Activated CD8-positive, alpha-beta memory T cell treated with anti-CD3 and anti-CD28 coated beads for 36 hours (primary cell): ENCODE data around the gene HECW1. TPM values are rescaled to one million over a fixed set of nuclear protein-coding genes. Genes with fewer than 3 reads are reported as not detected.

Experiments
- CTCF ChIA-PET: fragments of 350-600 bp; sonication (Branson Sonifier 250); formaldehyde crosslinking; loops from one replicate; lab custom pipeline; 2021; ENCODE audit warnings: antibody characterized with exemption; lab: Charles Lee
- POLR2A ChIA-PET: fragments of 350-600 bp; sonication (Branson Sonifier 250); formaldehyde crosslinking; loops from one replicate; lab custom pipeline; 2021; ENCODE audit warnings: antibody characterized with exemption; lab: Charles Lee
- total RNA-seq, 2 experiments: library from RNA; stranded (reverse); gene quantifications; one replicate each; pipeline ENCODE4 v1.2.3, GENCODE V29; 2021

The HECW1 gene
- total RNA-seq, 2 experiments from 2014 or later, result not detected

DNA sequence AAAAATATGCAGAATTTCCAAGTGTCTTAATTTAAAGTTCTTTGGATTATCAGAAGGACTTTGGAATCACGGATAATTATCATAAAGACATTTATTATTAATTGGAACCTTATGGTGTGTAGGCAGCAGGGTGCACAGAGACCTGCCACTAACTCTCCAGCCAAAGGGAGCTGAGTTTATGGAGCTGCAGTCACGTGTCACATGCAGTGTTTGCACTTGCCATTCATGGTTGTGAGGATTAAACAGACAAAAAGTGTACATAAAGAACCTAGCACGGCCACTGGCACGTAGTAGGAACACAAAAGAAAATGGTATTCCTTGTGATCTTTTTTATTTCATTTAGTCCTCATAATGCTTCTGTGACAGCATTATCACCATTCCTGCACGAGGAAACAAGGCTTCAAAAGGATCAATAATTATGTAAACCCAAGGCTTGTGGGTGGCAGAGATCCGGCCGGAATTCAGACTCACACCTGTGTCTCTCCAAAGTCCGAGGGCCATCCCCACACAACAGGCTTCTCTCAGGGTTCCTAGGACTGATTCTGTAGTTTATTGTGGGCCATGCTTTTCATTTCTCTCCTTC is 326.5 kb downstream of the HECW1 start:
- ChIA-PET POLR2A (no interaction called here), CTCF (interaction anchor here (1.0 to 1.1 kb wide), 4 partner anchors 11 to 493 kb away, joined by 3 to 5 read pairs (median 4); no protein-coding TSS in a partner anchor)

DNA sequence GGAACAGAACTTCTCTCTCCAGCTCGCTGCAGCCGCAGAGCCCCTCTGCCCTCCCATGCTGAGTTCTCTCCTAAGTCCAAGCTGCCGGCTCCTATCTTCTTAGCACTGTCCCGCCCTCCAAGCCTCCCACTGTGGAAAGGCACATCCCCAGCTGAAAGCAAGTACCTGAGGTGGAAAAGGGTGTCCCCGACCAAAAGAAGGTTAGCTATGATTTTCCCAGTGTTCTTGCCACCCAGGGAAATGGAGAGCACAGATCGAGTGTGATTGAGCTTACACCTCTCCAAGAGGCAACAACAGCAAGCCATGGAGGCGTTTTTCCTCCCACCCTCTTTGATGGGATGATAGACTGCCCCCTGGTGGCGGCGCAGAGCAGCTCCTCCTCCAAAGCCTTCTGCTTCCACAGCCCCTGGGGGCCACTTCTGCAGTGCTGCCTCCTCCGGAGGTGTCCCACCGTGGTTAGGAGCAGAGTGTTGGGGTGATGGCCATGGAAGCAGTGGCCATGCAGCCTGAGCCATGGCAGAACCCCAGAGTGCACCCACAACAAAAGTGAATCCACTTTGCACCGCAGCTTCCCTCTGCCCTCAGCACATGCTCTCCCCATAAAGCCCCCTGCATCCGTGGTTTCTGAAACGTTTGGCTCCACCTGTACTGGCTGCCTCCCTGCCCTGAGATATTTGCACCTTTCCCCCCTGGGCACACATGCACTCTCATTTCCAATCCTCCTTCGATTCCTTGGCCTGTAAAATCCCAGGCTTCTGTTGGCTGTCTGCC is 327.4 kb downstream of the HECW1 start:
- CTCF ChIA-PET, result interaction anchor here (0.8 to 1.1 kb wide), 9 partner anchors 10 to 494 kb away, joined by 3 to 5 read pairs (median 3); no protein-coding TSS in a partner anchor

DNA sequence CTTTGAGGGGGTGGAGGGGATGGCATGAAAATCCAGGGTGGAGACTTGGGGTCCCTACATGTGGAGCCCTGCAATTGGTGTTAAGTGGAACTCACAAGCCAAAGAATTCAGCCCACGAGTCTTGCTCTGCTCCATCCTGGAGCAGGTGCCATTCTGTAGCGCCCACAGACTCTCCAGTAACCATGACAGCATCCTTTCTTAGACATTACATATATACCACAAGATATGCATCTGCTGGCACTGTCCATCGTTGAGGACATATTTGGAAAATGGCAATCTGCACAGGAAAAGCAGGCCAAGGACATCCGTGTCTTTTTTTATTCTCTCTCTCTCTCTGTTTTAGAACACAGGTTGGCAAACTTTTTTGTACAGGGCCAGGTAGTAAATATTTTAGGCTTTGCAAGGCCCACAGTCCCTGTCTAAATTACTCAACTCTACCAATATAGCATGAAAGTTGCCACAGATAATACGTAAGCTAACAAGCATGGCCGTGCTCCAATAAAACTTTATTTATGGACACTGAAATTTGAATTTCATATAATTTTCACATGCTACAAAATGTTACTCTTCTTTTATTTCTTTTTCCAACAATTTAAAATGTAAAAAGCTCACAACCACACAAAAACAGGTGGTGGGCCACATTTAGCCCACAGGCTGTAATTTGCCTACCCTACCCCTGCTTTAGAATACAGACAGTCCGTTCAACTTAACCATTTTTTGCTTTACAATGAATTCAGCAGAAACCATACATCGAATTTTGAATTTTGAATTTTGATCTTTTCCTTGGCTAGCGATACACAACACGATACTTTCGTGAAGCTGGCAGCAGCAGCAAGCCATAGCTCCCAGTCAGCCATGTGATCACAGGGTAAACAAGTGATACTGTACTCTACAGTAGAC is 329.0 kb downstream of the HECW1 start:
- ChIA-PET CTCF (no interaction called here), POLR2A (no interaction called here)

More for the DNA sequence above, 327.4 kb downstream of the HECW1 start:
- POLR2A ChIA-PET, result no interaction called here

DNA sequence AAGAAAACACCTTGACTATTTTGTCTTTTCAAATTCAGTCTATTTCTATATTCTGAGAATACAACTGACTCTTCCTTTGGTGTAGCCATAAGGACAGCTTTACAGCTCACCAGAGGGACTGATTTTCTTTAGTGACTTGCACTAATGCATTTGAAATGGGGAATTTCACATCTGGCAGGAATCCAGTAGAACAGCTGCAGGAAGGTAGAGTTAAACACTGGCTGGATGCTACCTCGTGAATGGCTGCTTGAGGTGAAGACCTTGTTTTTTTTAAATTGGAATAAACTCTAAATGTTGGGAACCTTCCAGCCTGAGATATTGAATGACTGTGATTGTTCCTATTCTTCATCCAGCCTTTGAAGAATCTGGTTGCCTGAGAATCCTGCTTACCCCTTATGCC is 330.9 kb downstream of the HECW1 start:
- POLR2A ChIA-PET, result no interaction called here
- CTCF ChIA-PET, result interaction anchor here (1.2 kb wide), 1 partner anchor 11 kb away, joined by 4 read pairs; no protein-coding TSS in a partner anchor

DNA sequence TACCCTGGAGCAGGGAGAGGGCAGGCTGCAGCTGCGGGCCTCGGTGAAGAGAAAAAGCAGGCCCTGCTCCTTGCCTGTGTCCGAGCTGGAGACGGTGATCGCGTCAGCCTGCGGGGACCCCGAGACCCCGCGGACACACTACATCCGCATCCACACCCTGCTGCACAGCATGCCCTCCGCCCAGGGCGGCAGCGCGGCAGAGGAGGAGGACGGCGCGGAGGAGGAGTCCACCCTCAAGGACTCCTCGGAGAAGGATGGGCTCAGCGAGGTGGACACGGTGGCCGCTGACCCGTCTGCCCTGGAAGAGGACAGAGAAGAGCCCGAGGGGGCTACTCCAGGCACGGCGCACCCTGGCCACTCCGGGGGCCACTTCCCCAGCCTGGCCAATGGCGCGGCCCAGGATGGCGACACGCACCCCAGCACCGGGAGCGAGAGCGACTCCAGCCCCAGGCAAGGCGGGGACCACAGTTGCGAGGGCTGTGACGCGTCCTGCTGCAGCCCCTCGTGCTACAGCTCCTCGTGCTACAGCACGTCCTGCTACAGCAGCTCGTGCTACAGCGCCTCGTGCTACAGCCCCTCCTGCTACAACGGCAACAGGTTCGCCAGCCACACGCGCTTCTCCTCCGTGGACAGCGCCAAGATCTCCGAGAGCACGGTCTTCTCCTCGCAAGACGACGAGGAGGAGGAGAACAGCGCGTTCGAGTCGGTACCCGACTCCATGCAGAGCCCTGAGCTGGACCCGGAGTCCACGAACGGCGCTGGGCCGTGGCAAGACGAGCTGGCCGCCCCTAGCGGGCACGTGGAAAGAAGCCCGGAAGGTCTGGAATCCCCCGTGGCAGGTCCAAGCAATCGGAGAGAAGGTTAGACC is 332.5 kb downstream of the HECW1 start:
- POLR2A ChIA-PET, result no interaction called here
- CTCF ChIA-PET, result no interaction called here

DNA sequence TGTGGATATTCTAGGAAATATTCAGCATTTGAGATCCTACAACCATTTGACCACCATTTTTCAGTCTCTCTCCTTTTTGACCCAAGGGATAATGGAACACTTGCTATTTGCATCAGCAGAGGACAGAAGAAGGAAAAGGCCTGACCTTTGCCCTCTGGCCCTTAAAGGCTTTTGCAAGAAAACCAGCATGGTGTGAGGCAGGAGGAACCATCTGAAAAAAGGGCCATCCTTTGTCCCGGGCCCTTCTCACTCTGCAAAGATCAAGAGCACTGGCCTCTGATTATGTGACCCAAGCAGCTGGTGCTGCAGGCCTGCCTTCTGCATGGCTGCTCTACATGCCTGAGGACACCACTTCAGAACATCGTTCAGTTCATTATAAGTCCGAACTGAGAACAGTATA is 337.1 kb downstream of the HECW1 start:
- POLR2A ChIA-PET, result no interaction called here
- CTCF ChIA-PET, result interaction anchor here (1.1 kb wide), 1 partner anchor 10 kb away, joined by 5 read pairs; no protein-coding TSS in a partner anchor

DNA sequence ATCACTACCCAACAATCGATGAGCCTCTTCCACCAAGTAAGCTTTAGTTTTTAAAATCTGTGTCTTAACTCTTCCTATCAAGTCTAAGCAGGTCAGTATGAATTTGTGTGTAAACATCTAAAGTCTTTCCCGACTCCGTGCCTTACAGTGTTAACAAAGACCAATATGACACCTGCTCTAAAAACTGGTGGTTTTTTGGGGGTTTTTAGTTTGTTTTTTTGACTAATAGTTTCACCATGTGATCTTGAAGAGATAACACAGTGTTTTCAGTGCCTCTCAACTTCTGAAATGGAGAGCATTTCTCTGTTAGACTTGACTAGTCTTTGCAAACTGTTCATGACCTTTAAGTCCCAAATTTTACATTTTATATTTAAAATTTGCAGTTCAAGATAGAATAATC is 338.4 kb downstream of the HECW1 start:
- ChIA-PET POLR2A (no interaction called here), CTCF (no interaction called here)

DNA sequence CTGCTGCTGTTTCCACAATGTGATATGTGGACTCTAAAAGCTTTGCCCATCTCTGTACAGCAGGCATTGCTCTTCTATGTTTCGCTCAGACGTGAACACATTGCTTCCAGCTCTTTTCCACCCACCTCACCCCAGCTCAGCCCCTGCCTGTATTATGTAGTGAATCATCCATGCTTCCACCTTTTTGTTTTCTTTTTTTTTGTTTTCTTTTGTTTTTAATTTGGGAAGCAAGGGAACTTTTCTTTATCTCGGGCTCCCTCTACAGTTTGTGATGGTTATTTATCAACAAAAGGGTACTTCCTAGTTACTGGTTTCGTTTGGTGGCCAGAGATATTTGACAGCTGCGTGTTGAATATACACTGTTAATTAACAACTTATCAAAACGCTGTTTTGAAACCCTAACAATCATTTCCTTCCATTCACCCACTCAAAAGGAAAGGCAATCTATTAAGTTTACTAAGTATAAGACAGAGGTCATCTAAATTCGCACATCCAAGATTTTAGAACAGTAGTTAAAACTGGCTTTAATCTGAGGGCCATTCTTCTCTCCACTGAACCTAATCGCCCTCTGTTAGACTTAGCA is 342.6 kb downstream of the HECW1 start:
- CTCF ChIA-PET, result interaction anchor here (1.0 to 1.8 kb wide), 3 partner anchors 11 to 36 kb away, joined by 3 to 4 read pairs (median 3); no protein-coding TSS in a partner anchor
- POLR2A ChIA-PET, result no interaction called here

DNA sequence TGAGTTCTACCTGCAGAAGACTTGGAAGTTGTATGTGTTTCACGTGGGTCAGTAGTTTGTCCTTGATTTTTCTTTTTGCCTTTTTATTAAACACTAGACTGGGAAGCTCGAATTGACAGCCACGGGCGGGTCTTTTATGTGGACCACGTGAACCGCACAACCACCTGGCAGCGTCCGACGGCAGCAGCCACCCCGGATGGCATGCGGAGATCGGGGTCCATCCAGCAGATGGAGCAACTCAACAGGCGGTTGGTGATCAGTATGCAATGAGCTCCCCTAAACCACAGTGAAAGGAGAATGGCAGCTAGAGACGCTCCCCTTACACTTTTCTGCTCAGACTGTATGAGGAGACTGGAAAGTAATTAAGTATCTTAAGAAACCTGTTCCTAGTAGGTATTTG is 343.8 kb downstream of the HECW1 start:
- ChIA-PET CTCF (interaction anchor here (1.0 kb wide), 1 partner anchor 13 kb away, joined by 4 read pairs; no protein-coding TSS in a partner anchor), POLR2A (no interaction called here)

DNA sequence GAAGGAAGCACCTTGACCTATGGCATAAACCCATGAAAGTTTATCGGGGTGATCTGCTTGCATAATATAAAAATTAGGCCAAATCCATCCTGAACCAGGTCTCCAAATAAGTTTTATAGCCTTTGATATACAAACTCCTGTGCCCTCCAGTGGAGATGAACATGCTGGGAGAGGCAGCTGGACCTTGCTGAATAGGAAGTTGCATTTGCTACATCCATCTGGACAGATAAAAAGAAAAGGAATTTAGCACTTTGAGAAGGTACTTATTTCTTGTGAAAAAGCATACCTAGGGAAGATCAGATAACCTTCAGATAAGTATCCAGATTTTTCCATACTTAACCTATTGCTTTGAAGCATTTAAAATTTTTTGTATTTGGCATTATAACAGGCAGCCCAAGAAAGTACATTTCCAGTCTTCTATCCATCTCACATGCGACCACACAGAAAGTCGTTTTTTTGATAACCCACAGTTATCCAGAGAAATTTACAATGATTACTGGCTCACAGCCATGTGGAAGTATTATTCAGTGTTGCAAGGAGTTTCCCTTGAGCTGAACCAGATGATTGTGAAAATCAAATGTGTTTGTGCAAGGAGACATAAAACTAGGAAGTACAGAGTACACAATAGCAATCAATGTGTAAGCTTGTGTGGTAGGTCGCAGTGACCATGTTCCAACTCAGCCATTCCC is 346.0 kb downstream of the HECW1 start:
- ChIA-PET CTCF (no interaction called here), POLR2A (no interaction called here)

DNA sequence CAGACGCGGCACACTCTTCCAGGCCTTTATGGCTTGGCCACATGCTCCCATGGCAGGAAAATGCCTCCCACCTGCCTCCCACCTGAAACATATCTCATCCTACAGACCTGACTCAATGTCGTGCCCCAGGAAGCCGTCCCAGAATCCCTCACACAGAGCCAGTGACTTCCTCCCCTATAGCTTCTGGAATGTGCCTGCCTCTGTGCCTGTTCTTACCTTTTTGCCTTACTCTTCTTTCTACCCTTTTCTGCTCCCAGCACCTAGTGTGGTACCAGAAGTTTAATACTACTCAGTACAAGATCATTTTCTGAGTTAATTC is 346.5 kb downstream of the HECW1 start:
- ChIA-PET POLR2A (no interaction called here), CTCF (no interaction called here)

DNA sequence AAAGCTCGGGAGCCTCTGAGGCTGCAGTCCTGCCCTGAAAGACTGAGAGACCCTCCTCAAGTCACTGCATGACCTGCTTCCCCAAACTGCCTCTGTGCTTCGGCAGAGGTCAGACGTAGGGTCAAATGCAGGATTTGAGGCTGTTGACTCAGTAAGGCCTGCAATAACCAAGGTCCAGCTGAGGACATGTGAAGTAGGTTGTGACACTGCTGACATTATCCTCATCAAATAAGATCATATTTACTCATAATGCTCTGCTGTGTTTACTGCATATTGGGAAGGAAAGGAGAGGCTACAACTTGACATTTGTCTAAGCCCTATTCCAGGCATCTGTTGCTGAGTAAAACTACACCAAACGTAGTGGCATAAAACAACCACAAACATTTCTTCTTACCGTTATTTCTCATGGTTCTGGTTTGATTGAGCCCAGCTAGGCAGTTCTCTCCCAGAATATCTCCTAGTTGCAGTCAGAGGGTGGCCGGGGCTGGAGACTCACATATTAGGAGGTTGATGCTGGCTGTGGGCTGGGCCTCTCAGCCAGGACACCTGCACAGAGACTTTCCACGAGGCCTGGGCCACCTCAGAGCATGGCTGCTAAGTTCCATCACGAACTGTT is 348.4 kb downstream of the HECW1 start:
- ChIA-PET POLR2A (no interaction called here), CTCF (no interaction called here)

DNA sequence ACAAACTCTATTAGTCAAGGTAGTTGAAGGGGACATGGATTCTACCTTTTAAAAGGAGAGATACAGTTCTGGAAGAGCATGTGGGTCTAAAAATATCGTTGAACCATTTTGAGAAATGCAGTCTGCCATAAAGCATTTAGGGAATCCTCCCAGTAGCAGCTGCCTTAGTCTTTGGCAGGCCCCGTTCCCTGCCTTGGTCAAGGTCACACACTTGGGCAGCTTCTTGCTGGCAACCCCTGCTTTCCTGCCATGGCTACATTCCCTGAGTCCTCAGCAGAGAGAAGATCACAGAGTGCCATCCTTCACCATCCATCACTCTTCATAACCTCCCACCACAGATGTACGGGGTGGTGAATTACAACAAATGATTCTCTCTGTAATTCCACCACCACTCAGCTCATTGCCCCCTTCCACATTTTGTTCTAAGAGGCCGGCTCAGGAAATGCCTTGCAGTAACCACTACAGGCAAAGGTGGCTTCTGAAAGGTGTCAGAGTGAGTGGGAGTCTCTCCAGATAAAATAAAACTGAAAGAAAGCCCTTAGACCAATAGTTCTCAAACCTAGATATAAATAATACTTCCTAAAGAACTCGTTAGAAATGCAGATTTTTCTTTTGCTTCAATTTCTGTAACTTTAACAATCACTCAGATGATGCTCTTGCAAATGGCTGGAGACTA is 349.0 kb downstream of the HECW1 start:
- ChIA-PET POLR2A (no interaction called here), CTCF (no interaction called here)

DNA sequence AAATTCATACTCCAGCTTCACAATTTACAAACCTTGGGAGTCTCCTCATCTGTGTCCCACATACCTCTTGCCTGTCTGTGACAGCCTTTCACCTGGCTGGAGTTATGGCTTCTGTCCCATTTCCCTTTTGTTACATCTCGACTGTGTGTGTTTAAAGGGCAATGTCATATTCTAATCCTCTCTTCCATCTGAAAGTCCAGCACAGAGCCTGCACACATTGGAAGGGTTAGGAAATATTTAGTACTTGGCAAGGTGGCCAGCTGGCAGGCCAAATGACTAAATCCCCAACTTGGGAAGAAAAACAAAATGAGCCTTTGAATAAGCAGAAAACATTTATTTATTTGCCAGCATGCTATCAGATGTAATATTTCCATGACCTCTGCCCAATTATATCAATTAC is 350.4 kb downstream of the HECW1 start:
- ChIA-PET POLR2A (no interaction called here), CTCF (no interaction called here)

DNA sequence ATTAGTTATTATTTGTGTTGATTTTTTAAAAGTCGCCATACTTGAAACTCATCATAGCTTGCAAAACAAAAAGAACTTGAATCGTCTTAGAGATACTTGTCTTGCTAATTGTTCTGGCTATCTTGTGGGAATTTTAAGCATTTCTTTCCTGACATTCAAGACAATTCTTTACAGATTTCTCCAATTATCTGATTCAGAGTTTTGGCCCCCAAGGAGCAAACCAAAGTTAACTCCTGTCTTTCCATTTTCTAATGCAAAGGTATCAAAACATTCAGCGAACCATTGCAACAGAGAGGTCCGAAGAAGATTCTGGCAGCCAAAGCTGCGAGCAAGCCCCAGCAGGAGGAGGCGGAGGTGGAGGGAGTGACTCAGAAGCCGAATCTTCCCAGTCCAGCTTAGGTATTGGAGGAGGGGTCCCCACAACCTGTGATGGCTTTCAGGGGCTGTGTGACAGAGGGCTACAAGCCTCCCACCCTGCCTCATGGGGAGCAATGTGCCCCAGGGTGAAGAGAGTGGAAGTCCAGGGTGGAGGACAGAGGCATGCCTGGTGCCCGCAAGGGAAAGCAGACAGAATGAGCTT is 351.0 kb downstream of the HECW1 start:
- CTCF ChIA-PET, result no interaction called here
- POLR2A ChIA-PET, result no interaction called here

DNA sequence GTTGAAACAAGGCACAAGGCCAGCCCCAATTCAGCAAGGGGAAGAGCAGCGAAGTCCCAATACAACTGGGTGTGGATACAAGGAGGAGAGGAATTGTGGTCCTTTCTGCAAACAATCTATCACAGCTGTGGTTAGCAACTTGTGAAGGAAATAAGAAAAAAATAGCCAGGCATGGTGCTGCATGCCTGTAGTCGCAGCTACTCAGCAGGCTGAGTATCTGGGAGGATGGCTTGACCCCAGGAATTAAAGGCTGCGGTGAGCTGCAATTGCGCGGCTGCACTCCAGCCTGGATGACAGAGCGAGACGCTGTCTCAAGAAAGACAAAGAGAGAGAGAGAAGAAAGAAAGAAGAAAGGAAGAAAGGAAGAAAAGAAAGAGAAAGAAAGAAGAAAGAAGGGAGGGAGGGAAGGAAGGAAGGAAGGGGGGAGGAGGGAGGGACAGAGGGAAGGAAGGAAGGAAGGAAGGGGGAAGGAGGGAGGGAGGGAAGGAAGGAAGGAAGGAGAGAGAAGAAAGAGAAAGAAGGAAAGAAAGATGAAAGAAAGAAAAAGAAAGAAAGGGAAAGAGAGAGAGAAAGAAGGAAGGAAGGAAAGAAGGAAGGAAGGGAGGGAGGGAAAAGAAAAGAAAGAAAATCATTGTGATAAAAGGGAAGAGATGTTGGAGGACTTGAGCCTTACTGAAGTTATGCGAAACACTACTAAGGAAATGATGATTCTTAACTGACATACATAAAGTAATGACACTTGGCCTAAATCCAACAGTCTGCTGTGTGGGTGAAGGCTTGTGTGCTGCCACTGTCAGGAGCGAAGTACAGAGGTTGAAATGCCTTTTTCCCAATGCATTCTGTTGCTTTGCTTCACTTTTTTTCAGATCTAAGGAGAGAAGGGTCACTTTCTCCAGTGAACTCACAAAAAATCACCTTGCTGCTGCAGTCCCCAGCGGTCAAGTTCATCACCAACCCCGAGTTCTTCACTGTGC is 353.4 kb downstream of the HECW1 start:
- POLR2A ChIA-PET, result no interaction called here
- CTCF ChIA-PET, result no interaction called here
